GM13977 (cell line): ENCODE data around the gene KHDRBS2.

Experiments
- DNase-seq: peaks from one replicate; pipeline ENCODE4 v3.0.0; 2012; ENCODE audit warnings: low spot score
- CTCF ChIP-seq: IDR thresholded peaks from 2 replicates; pipeline ENCODE4 v1.5.1; 2012; ENCODE audit warnings: mild to moderate bottlenecking, control low read depth; ENCODE audit not compliant: insufficient read depth; ENCODE audit errors: extremely low read depth, missing control alignments
- in situ Hi-C: fragments of 300-500 bp; cut with MboI; formaldehyde crosslinking; loops from one replicate; pipeline ENCODE4 v1.12.0; 2022; ENCODE audit warnings: low sequenced_read_pairs, low pct_unique_long_range_greater_than_20kb, mixed read lengths, inconsistent platforms; ENCODE audit not compliant: unreplicated experiment

KHDRBS2 gene

GRCh38 chr6:61951586-61951985 is 334.4 kb downstream of the KHDRBS2 start:
- DNase-seq, result no peak
- in situ Hi-C loops, result no loop called here
- TF ChIP-seq CTCF, result no peak

DNA sequence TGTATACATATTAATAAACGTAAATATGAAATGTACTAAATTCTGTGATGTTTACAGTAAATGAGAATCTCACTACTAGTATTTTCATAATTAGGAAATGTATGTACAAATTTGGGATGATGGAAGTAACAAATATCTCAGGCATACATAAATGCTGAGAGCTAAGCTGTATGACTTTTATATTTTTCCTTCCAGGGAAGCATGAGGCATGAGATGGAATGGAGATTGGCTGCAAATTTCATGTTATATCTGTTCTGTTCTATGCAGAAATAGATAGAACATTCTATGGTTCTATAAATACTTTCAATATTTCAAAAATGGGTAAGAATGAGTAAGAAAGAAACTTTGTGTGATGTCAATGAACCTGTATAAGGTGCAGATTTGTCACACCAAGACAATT is 335.2 kb downstream of the KHDRBS2 start:
- DNase-seq, result no peak
- in situ Hi-C loops, result no loop called here
- no peak for TF ChIP-seq CTCF

DNA sequence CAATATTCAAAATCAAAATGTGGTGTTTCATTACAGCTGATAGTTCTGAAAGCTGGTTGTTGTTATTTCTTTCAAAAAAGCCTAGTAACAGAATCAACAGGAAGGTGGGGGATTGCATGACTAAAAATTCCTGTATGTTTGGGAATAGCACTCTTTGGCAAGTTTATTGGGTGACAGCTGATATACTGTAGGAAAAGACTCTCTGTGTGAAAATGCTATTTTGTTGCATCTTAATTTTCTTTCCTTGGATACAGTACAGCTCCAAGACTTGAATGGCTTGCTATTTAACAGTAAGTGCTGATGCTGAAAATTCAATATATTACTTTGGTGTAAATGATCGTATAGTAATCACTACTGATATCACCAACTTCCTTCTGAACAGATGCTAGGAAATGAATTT is 336.1 kb downstream of the KHDRBS2 start:
- no peak for DNase-seq
- in situ Hi-C loops, result no loop called here

GRCh38 chr6:61949161-61949560 is 336.9 kb downstream of the KHDRBS2 start:
- in situ Hi-C loops, result no loop called here
- no peak for TF ChIP-seq CTCF
- no peak for DNase-seq

More for the DNA sequence above, 336.1 kb downstream of the KHDRBS2 start:
- TF ChIP-seq CTCF, result no peak

GRCh38 chr6:61947311-61947947 is 338.6 kb downstream of the KHDRBS2 start:
- TF ChIP-seq CTCF, result no peak
- in situ Hi-C loops, result no loop called here
- no peak for DNase-seq

DNA sequence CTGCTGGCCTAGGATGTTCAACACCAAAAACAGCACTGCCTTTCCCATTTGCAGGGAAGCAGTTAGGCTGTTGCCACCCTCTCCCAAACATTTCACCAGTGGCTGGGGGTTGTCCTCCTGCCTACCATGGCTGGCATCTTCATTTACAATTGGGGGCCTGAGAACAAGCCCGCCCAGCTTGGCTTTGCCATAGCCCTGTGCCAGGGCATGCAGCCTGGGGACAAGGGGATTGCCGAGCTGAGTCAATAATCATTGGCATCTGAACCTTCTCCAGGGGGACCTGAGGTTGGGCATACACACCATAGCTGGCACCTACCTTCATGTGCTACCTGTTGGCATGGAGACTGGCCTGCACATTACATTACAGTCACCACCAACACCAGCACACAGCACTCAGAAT is 345.1 kb downstream of the KHDRBS2 start:
- DNase-seq, result no peak
- TF ChIP-seq CTCF, result no peak
- in situ Hi-C loops, result no loop called here
